A549 (cell line): Measurements from ENCODE around the gene ADCY1. TPM values are rescaled to one million over a fixed set of nuclear protein-coding genes. Genes with fewer than 3 reads are reported as not detected.

Experiments
- ATAC-seq, 2 experiments: fragments of 200-7000 bp in 1 of 2; fragments of >200 bp in 1 of 2; cut with Nextera tagmentation in 1 of 2; cut with Tn5 transposase in 1 of 2; 3 replicates each; pipeline versions ENCODE4 v1.8.0 to v1.9.1; 2018 to 2020; ENCODE audit warnings: mild to moderate bottlenecking in 1 of 2, moderate library complexity in 1 of 2
- CTCF ChIA-PET: fragments of 300-600 bp; sonication (Branson Sonifier 250); formaldehyde crosslinking; extraction: SDS; loops from one replicate; lab custom pipeline; 2021; ENCODE audit warnings: antibody characterized with exemption, inconsistent platforms; lab: Yijun Ruan, JAX
- POLR2A ChIA-PET: fragments of 350-600 bp; formaldehyde crosslinking; extraction: SDS; loops from one replicate; lab custom pipeline; 2021; ENCODE audit warnings: antibody characterized with exemption, inconsistent platforms; lab: Yijun Ruan, JAX
- DNase-seq, 2 experiments: peaks; one replicate each; pipeline versions ENCODE4 v3.0.0 to v3.0.0-alpha.2; 2011 to 2016; ENCODE audit warnings: low read depth in 1 of 2, low spot score in 1 of 2
- FAIRE-seq: peaks from 2 replicates; lab custom pipeline; 2011; peaks lifted over from hg19 to GRCh38; lab: Jason Lieb, UNC
- H3K27ac ChIP-seq, 2 experiments: fragments of >200 bp; sonication (Bioruptor Twin); formaldehyde crosslinking; 3 replicates each; pipeline ENCODE4 v1.5.1; 2016 to 2017
- H3K4me1 ChIP-seq: fragments of >200 bp; sonication (Bioruptor Twin); formaldehyde crosslinking; 3 replicates; pipeline ENCODE4 v1.6.1; 2016
- H3K4me2 ChIP-seq: fragments of >200 bp; sonication (Bioruptor Twin); formaldehyde crosslinking; 3 replicates; pipeline ENCODE4 v1.6.1; 2016
- H3K4me3 ChIP-seq: fragments of >200 bp; sonication (Bioruptor Twin); formaldehyde crosslinking; 3 replicates; pipeline ENCODE4 v1.5.1; 2016
- H3K9me3 ChIP-seq: fragments of >200 bp; sonication (Bioruptor Twin); formaldehyde crosslinking; 3 replicates; pipeline ENCODE4 v1.6.1; 2016
- ATOH8 ChIP-seq: fragments of 250-450 bp; sonication (Bioruptor Pico); IDR thresholded peaks from 2 replicates; pipeline ENCODE4 v1.5.0; 2020; ENCODE audit warnings: low read depth, mild to moderate bottlenecking, moderate library complexity
- CBX8 ChIP-seq: fragments of 200-600 bp; sonication (generic); IDR thresholded peaks from 2 replicates; pipeline ENCODE4 v1.6.1; 2016
- CTCF ChIP-seq: fragments of >200 bp; sonication (Bioruptor Twin); formaldehyde crosslinking; IDR thresholded peaks from 3 replicates; pipeline ENCODE4 v1.5.1; 2016
- EHF ChIP-seq: fragments of 250-450 bp; sonication (Bioruptor Pico); IDR thresholded peaks from 2 replicates; pipeline ENCODE4 v1.5.0; 2020; ENCODE audit warnings: mild to moderate bottlenecking
- EHMT2 ChIP-seq: fragments of 200-600 bp; sonication (generic); IDR thresholded peaks from 2 replicates; pipeline ENCODE4 v1.6.1; 2016; ENCODE audit warnings: antibody characterized with exemption, low read depth, mild to moderate bottlenecking, moderate library complexity
- EP300 ChIP-seq, 2 experiments: fragments of >200 bp; sonication (Bioruptor Twin); formaldehyde crosslinking; IDR thresholded peaks; 2 replicates in 1 of 2; 3 replicates in 1 of 2; pipeline ENCODE4 v1.6.1; 2016 to 2017
- ESRRA ChIP-seq: fragments of 150-350 bp; IDR thresholded peaks from 2 replicates; pipeline ENCODE4 v1.6.1; 2014; ENCODE audit warnings: mild to moderate bottlenecking, low read length, borderline replicate concordance
- FOXS1 ChIP-seq: fragments of 250-450 bp; sonication (Bioruptor Pico); IDR thresholded peaks from 2 replicates; pipeline ENCODE4 v1.5.0; 2020; ENCODE audit warnings: mild to moderate bottlenecking, moderate library complexity
- HOXA7 ChIP-seq: fragments of 250-450 bp; sonication (Bioruptor Pico); IDR thresholded peaks from 2 replicates; pipeline ENCODE4 v1.5.0; 2020; ENCODE audit warnings: mild to moderate bottlenecking, moderate library complexity
- HOXB5 ChIP-seq: fragments of 250-450 bp; sonication (Bioruptor Pico); IDR thresholded peaks from 2 replicates; pipeline ENCODE4 v1.5.0; 2020; ENCODE audit warnings: mild to moderate bottlenecking, moderate library complexity
- JUN ChIP-seq, 2 experiments: fragments of >200 bp; sonication (Bioruptor Twin); formaldehyde crosslinking; IDR thresholded peaks; 2 replicates in 1 of 2; 3 replicates in 1 of 2; pipeline ENCODE4 v1.6.1; 2016 to 2017
- JUNB ChIP-seq: fragments of >200 bp; sonication (Bioruptor Twin); formaldehyde crosslinking; IDR thresholded peaks from 2 replicates; pipeline ENCODE4 v1.6.1; 2016
- MAFK ChIP-seq: fragments of 450-650 bp; IDR thresholded peaks from 2 replicates; pipeline ENCODE4 v1.6.1; 2014; ENCODE audit not compliant: partially characterized antibody
- MYC ChIP-seq: IDR thresholded peaks from 2 replicates; pipeline ENCODE4 v1.6.1; 2012; ENCODE audit warnings: mild to moderate bottlenecking, inconsistent platforms, low read length, improper control_type of control experiment, borderline replicate concordance
- PBX3 ChIP-seq: IDR thresholded peaks from 2 replicates; pipeline ENCODE4 v1.6.1; 2012
- POLR2A ChIP-seq: IDR thresholded peaks from 2 replicates; pipeline ENCODE4 v1.6.1; 2012; ENCODE audit warnings: mild to moderate bottlenecking, low read length
- RCOR1 ChIP-seq: fragments of 150-350 bp; IDR thresholded peaks from 2 replicates; pipeline ENCODE4 v1.6.1; 2014; ENCODE audit warnings: antibody characterized with exemption, low read length, low read depth
- RNF2 ChIP-seq: fragments of 200-600 bp; sonication (generic); IDR thresholded peaks from 2 replicates; pipeline ENCODE4 v1.6.1; 2016; ENCODE audit warnings: low read depth, mild to moderate bottlenecking, antibody characterized with exemption, moderate library complexity, borderline replicate concordance
- SMC3 ChIP-seq: fragments of >200 bp; sonication (Bioruptor Twin); formaldehyde crosslinking; IDR thresholded peaks from 3 replicates; pipeline ENCODE4 v1.6.1; 2018; ENCODE audit warnings: inconsistent platforms
- TP53 ChIP-seq: fragments of 250-450 bp; sonication (Bioruptor Pico); IDR thresholded peaks from 2 replicates; pipeline ENCODE4 v1.5.0; 2021; ENCODE audit warnings: mild to moderate bottlenecking, moderate library complexity
- USF2 ChIP-seq: fragments of 450-650 bp; IDR thresholded peaks from 2 replicates; pipeline ENCODE4 v1.6.1; 2014; ENCODE audit warnings: antibody characterized with exemption
- WGBS: methylation state at CpG from one replicate; pipeline ENCODE4 v1.1.6; 2017; ENCODE audit errors: missing lambda C conversion rate; 5-methylcytosine and 5-hydroxymethylcytosine counted together
- polyA plus RNA-seq, 4 experiments: library from polyadenylated mRNA; depleted of rRNA in 3 of 4; stranded (reverse); fragments of >200 nt; fragmentation: RNase III in 1 of 4; extraction: RNeasy Plus Mini Kit Qiagen cat#74134 plus additional on column Dnase treatment in 1 of 4; gene quantifications; 2 replicates in 3 of 4; 3 replicates in 1 of 4; pipeline ENCODE4 v1.2.3, GENCODE V29; 2011 to 2017

Gene ADCY1
- polyA plus RNA-seq, 2 of the 4 experiments (the other 2 are of a cell fraction): 1.3 to 1.7 TPM

- TF ChIP-seq CTCF: no peak
Observed at GRCh38 chr7:45712057-45712689, 138.0 kb downstream of the ADCY1 start (continued).

GRCh38 chr7:45712872-45713668 lies 138.9 kb downstream of the ADCY1 start:
- no peaks in the 10 kb centered on the region for H3K9me3 ChIP-seq

GRCh38 chr7:45713669-45714520 lies 139.7 kb downstream of the ADCY1 start:
- FAIRE-seq (no peak), ATAC-seq (peak in 1 of 2 experiments; percentile 12; a peak in 2 of 6 replicates), DNase-seq (no peak)
- ChIA-PET POLR2A (no interaction called here), CTCF (no interaction called here)
- Histone ChIP-seq H3K4me1 (no peaks in the 10 kb centered on the region), H3K4me3 (no peak overlapping the region), H3K4me2 (no peak overlapping the region), H3K9me3 (no peaks in the 10 kb centered on the region), H3K27ac (no peak overlapping the region)
- TF ChIP-seq POLR2A: no peak
- TF ChIP-seq EHMT2: no peak
- no peak for TF ChIP-seq EHF (CRISPR knock-in tag)
- TF ChIP-seq CBX8: no peak
- TF ChIP-seq MAFK: no peak
- no peak for TF ChIP-seq JUNB
- no peak for TF ChIP-seq FOXS1 (CRISPR knock-in tag)
- no peak for TF ChIP-seq HOXA7 (CRISPR knock-in tag)
- no peak for TF ChIP-seq PBX3
- TF ChIP-seq SMC3: no peak
- TF ChIP-seq JUN (IDR thresholded peaks at IDR 0.05): no peak
- no peak for TF ChIP-seq RCOR1
- TF ChIP-seq ESRRA: no peak
- TF ChIP-seq USF2: no peak
- no peak for TF ChIP-seq HOXB5 (CRISPR knock-in tag)
- TF ChIP-seq ATOH8 (CRISPR knock-in tag): no peak
- no peak for TF ChIP-seq RNF2
- TF ChIP-seq MYC: no peak
- 56% methylated on average over 15 of the region's 23 CpGs for WGBS

More at GRCh38 chr7:45712872-45713668, 138.9 kb downstream of the ADCY1 start:
- no peak for FAIRE-seq
- Histone ChIP-seq H3K27ac (no peak overlapping the region), H3K4me1 (no peaks in the 10 kb centered on the region)
- POLR2A ChIA-PET: no interaction called here
- TF ChIP-seq SMC3 (no peak), EP300 (IDR thresholded peaks at IDR 0.05) (no peak), TP53 (no peak), MYC (no peak)
- TF ChIP-seq, all 56 proteins: peak for 0
- DNase-seq (no peak), ATAC-seq (no peak; a peak in 1 of 6 replicates)
- Histone ChIP-seq H3K4me3 (no peak overlapping the region), H3K4me2 (no peak overlapping the region)
- CTCF ChIA-PET: no interaction called here
- WGBS: 65% methylated on average over 6 of the region's 6 CpGs
